Measurements from ENCODE around the gene SNX5. TPM values are rescaled to one million over a fixed set of nuclear protein-coding genes. Genes with fewer than 3 reads are reported as not detected.
A peak's percentile ranks its signal among the peaks of the same experiment; 100 is the strongest.

Gene SNX5
- total and polyA plus RNA-seq, 2 of the 13 experiments (the other 11 are each of a cell fraction or from before 2014, with no cell fraction given): 664 to 1,040 TPM

GRCh38 chr20:17969884-17970409 lies 1.4 kb upstream of the SNX5 start (continued):
- TF ChIP-seq SRSF4 (IDR thresholded peaks at IDR 0.05; ENCODE audit: low read depth, low read length, poor library complexity, severe bottlenecking) (no peak), ATAD3A (CRISPR knock-in tag; IDR thresholded peaks at IDR 0.05) (no peak), ZNF564 (CRISPR knock-in tag; IDR thresholded peaks at IDR 0.05) (no peak), XBP1 (CRISPR knock-in tag; IDR thresholded peaks at IDR 0.05) (no peak), MTA1 (CRISPR knock-in tag; IDR thresholded peaks at IDR 0.05; ENCODE audit: borderline replicate concordance) (no peak), TCF7 (IDR thresholded peaks at IDR 0.05; ENCODE audit: low read depth) (no peak), ZNF33A (CRISPR knock-in tag; IDR thresholded peaks at IDR 0.05; ENCODE audit: borderline replicate concordance) (0 out of 2 replicates have a peak, but pooled peaks have one; percentile 43), ZNF709 (CRISPR knock-in tag; IDR thresholded peaks at IDR 0.05) (0 out of 2 replicates have a peak, but pooled peaks have one; percentile 64), SNRNP70 (IDR thresholded peaks at IDR 0.05; ENCODE audit: low read depth, low read length) (no peak), HOXA9 (CRISPR knock-in tag; IDR thresholded peaks at IDR 0.05; ENCODE audit: borderline replicate concordance) (no peak), POLR2A (IDR thresholded peaks at IDR 0.05; ENCODE audit: insufficient read depth in 1 of 2, low read depth in 2 of 2, low read length in 2 of 2) (peak in 1 of 2 experiments; percentile 57; a peak in 1 of 4 replicates), HOXA7 (CRISPR knock-in tag; IDR thresholded peaks at IDR 0.05) (no peak), ZNF367 (CRISPR knock-in tag; IDR thresholded peaks at IDR 0.05; ENCODE audit: borderline replicate concordance) (no peak), ZFP41 (CRISPR knock-in tag; IDR thresholded peaks at IDR 0.05; ENCODE audit: borderline replicate concordance) (no peak), CEBPB (IDR thresholded peaks at IDR 0.05; ENCODE audit: borderline replicate concordance, low read depth, low read length) (no peak), ZNF703 (CRISPR knock-in tag; IDR thresholded peaks at IDR 0.05; ENCODE audit: borderline replicate concordance) (no peak), ZFY (CRISPR knock-in tag; IDR thresholded peaks at IDR 0.05) (no peak), STAT5B (CRISPR knock-in tag; IDR thresholded peaks at IDR 0.05) (0 out of 2 replicates have a peak, but pooled peaks have one; percentile 2), ZNF776 (CRISPR knock-in tag; IDR thresholded peaks at IDR 0.05) (no peak), SOX13 (IDR thresholded peaks at IDR 0.05) (no peak), SOX13 (CRISPR knock-in tag; conservative IDR thresholded peaks at IDR 0.05 in 1 of 2, IDR thresholded peaks at IDR 0.05 in 1 of 2) (no peak; a peak in 1 of 4 replicates), YEATS4 (CRISPR knock-in tag; IDR thresholded peaks at IDR 0.05; ENCODE audit: borderline replicate concordance) (no peak), KLF11 (CRISPR knock-in tag; IDR thresholded peaks at IDR 0.05) (no peak), RXRA (CRISPR knock-in tag; IDR thresholded peaks at IDR 0.05) (no peak), NCOA1 (CRISPR knock-in tag; IDR thresholded peaks at IDR 0.05) (no peak)
- TF ChIP-seq, protein P1, sequence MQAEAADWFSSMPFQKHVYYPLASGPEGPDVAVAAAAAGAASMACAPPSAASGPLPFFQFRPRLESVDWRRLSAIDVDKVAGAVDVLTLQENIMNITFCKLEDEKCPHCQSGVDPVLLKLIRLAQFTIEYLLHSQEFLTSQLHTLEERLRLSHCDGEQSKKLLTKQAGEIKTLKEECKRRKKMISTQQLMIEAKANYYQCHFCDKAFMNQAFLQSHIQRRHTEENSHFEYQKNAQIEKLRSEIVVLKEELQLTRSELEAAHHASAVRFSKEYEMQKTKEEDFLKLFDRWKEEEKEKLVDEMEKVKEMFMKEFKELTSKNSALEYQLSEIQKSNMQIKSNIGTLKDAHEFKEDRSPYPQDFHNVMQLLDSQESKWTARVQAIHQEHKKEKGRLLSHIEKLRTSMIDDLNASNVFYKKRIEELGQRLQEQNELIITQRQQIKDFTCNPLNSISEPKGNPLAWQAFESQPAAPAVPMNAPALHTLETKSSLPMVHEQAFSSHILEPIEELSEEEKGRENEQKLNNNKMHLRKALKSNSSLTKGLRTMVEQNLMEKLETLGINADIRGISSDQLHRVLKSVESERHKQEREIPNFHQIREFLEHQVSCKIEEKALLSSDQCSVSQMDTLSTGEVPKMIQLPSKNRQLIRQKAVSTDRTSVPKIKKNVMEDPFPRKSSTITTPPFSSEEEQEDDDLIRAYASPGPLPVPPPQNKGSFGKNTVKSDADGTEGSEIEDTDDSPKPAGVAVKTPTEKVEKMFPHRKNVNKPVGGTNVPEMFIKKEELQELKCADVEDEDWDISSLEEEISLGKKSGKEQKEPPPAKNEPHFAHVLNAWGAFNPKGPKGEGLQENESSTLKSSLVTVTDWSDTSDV (CRISPR knock-in tag; IDR thresholded peaks at IDR 0.05): no peak
- TF ChIP-seq, protein P2, sequence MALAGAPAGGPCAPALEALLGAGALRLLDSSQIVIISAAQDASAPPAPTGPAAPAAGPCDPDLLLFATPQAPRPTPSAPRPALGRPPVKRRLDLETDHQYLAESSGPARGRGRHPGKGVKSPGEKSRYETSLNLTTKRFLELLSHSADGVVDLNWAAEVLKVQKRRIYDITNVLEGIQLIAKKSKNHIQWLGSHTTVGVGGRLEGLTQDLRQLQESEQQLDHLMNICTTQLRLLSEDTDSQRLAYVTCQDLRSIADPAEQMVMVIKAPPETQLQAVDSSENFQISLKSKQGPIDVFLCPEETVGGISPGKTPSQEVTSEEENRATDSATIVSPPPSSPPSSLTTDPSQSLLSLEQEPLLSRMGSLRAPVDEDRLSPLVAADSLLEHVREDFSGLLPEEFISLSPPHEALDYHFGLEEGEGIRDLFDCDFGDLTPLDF (CRISPR knock-in tag; IDR thresholded peaks at IDR 0.05): no peak
- TF ChIP-seq, protein P3, sequence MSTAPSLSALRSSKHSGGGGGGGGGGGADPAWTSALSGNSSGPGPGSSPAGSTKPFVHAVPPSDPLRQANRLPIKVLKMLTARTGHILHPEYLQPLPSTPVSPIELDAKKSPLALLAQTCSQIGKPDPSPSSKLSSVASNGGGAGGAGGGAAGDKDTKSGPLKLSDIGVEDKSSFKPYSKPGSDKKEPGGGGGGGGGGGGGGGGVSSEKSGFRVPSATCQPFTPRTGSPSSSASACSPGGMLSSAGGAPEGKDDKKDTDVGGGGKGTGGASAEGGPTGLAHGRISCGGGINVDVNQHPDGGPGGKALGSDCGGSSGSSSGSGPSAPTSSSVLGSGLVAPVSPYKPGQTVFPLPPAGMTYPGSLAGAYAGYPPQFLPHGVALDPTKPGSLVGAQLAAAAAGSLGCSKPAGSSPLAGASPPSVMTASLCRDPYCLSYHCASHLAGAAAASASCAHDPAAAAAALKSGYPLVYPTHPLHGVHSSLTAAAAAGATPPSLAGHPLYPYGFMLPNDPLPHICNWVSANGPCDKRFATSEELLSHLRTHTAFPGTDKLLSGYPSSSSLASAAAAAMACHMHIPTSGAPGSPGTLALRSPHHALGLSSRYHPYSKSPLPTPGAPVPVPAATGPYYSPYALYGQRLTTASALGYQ (CRISPR knock-in tag; IDR thresholded peaks at IDR 0.05): 0 out of 2 replicates have a peak, but pooled peaks have one; percentile 29
